Activated CD4-positive, CD25-positive, alpha-beta regulatory T cell treated with anti-CD3 and anti-CD28 coated beads, Interleukin-2, amount 50 U/mL, for 16 hours (primary cell): Measurements from ENCODE around the gene ELMO3.

Source experiments
- DNase-seq: peaks from one replicate; pipeline ENCODE4 v3.0.0-alpha.2; 2020; ENCODE audit warnings: low read depth, low spot score

Gene ELMO3

GRCh38 chr16:67198238-67198734 lies 645 bp upstream of the ELMO3 start:
- no peak for DNase-seq

GRCh38 chr16:67199808-67200198 lies 872 bp downstream of the ELMO3 start:
- no peak for DNase-seq

- DNase-seq = no peak
These were observed 1.6 kb downstream of the ELMO3 start for GRCh38 chr16:67200491-67200890.

GRCh38 chr16:67201411-67202345 lies 2.7 kb downstream of the ELMO3 start:
- DNase-seq = no peak

- DNase-seq = no peak
These were observed 3.5 kb downstream of the ELMO3 start for GRCh38 chr16:67202426-67202825.

- DNase-seq = no peak
These were observed 4.1 kb downstream of the ELMO3 start for GRCh38 chr16:67202956-67203493.

GRCh38 chr16:67204076-67204475 lies 5.1 kb downstream of the ELMO3 start:
- DNase-seq = no peak

GRCh38 chr16:67206129-67206837 lies 7.4 kb downstream of the ELMO3 start:
- no peak for DNase-seq

GRCh38 chr16:67206838-67207248 lies 7.9 kb downstream of the ELMO3 start:
- no peak for DNase-seq

GRCh38 chr16:67207249-67208091 lies 8.5 kb downstream of the ELMO3 start:
- DNase-seq = no peak

- DNase-seq = no peak
These were observed 9.4 kb downstream of the ELMO3 start for GRCh38 chr16:67208154-67208896.

- no peak for DNase-seq
These were observed 10.6 kb downstream of the ELMO3 start for GRCh38 chr16:67209565-67209964.

GRCh38 chr16:67210069-67210937 lies 11.4 kb downstream of the ELMO3 start:
- no peak for DNase-seq

GRCh38 chr16:67211674-67212073 lies 12.7 kb downstream of the ELMO3 start:
- no peak for DNase-seq

GRCh38 chr16:67212766-67213165 lies 13.8 kb downstream of the ELMO3 start:
- DNase-seq = no peak

GRCh38 chr16:67213197-67214019 lies 14.5 kb downstream of the ELMO3 start:
- DNase-seq = no peak

- no peak for DNase-seq
These were observed 16.8 kb downstream of the ELMO3 start for GRCh38 chr16:67215706-67216105.

GRCh38 chr16:67216612-67217490 lies 17.9 kb downstream of the ELMO3 start:
- DNase-seq = no peak
